Ovary (tissue), 3 donors: ENCODE data around the gene CSHL1.

ENCODE experiments used
- EP300 ChIP-seq: sonication (generic); formaldehyde crosslinking; IDR thresholded peaks from one replicate; pipeline ENCODE4 v1.6.1; 2017; ENCODE audit warnings: antibody characterized with exemption
- POLR2A ChIP-seq: fragments of 450-650 bp; IDR thresholded peaks from one replicate; pipeline ENCODE4 v1.6.1; 2017; ENCODE audit warnings: antibody characterized with exemption, mild to moderate bottlenecking, moderate library complexity
- TF ChIP-seq, protein P1 (sequence below), 3 donors: fragments of 450-650 bp in 2 of 3; fragments of 200-600 bp in 1 of 3; IDR thresholded peaks; one replicate each; pipeline versions ENCODE4 v1.5.1 to v1.8.0; 2016 to 2022; ENCODE audit warnings: antibody characterized with exemption in 3 of 3, mild to moderate bottlenecking in 1 of 3
- donor health status: DM: no; HTN: no; CAD: no.

DNA sequence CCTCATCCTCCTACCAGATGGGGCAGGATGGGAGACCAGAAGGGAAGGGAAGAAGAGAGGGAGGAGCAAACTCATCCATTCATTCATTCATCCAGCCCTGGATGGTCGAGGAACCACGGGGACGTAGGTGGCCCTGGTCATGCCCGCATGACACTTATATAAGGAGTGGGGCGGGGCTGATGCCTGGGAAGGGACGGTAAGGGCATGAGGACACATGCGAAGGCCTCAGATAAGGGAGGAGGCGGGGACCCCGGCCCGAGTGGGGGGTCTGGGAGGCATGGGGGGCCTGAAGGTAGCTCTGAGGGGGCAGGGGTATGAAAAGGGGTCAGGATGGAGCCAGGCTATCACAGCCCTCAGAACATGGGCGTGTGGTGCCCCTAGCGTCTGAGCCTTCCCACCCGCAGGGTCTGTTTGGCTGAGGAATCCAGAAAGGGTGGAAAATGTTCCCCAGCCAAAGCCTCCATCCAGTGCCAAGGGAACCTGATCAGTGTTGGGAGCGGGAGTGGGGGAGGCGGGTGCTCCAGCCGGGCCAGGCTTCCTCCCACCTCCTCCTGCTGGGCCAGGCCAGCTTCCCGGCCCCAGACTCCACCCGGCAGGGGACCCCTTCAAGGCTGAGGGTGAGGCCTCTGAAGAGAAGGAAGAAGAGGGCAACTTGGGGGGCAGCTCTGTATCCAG, 38.7 kb upstream of the CSHL1 start:
- TF ChIP-seq POLR2A (no peak), EP300 (no peak)
- TF ChIP-seq, protein P1, sequence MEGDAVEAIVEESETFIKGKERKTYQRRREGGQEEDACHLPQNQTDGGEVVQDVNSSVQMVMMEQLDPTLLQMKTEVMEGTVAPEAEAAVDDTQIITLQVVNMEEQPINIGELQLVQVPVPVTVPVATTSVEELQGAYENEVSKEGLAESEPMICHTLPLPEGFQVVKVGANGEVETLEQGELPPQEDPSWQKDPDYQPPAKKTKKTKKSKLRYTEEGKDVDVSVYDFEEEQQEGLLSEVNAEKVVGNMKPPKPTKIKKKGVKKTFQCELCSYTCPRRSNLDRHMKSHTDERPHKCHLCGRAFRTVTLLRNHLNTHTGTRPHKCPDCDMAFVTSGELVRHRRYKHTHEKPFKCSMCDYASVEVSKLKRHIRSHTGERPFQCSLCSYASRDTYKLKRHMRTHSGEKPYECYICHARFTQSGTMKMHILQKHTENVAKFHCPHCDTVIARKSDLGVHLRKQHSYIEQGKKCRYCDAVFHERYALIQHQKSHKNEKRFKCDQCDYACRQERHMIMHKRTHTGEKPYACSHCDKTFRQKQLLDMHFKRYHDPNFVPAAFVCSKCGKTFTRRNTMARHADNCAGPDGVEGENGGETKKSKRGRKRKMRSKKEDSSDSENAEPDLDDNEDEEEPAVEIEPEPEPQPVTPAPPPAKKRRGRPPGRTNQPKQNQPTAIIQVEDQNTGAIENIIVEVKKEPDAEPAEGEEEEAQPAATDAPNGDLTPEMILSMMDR (IDR thresholded peaks at IDR 0.05) = no peak
